GM23248 (cell line): ENCODE measurements around the gene EYA3.

Experiments used
- EZH2 ChIP-seq: fragments of 200-600 bp; sonication (generic); IDR thresholded peaks from 2 replicates; pipeline ENCODE4 v1.6.1; 2018; ENCODE audit warnings: antibody characterized with exemption, mild to moderate bottlenecking; ENCODE audit not compliant: insufficient read depth, poor library complexity, severe bottlenecking
- EZH2phosphoT487 ChIP-seq: fragments of 200-600 bp; sonication (generic); IDR thresholded peaks from 2 replicates; pipeline ENCODE4 v1.6.1; 2018; ENCODE audit warnings: antibody characterized with exemption, moderate library complexity, mild to moderate bottlenecking, low read depth; ENCODE audit not compliant: insufficient read depth

- TF ChIP-seq EZH2 (no peak), EZH2phosphoT487 (no peak)
Observed at GRCh38 chr1:28126783-28127490, 38.5 kb upstream of the EYA3 start.
